Esophagus muscularis mucosa (tissue), 4 donors: Measurements from ENCODE around the gene PHACTR1. TPM values are rescaled to one million over a fixed set of nuclear protein-coding genes. Genes with fewer than 3 reads are reported as not detected.
A peak's percentile ranks its signal among the peaks of the same experiment; 100 is the strongest.

Source experiments
- DNase-seq: peaks from one replicate; pipeline ENCODE4 v3.0.0-alpha.2; 2017; ENCODE audit errors: extremely low spot score
- H3K27ac ChIP-seq, 4 donors: fragments of 200-600 bp; sonication (generic); replicated peaks in 1 of 4; 1 replicate in 3 of 4; 2 replicates in 1 of 4; pipeline ENCODE4 v1.5.1; 2016 to 2019; ENCODE audit warnings: mild to moderate bottlenecking in 1 of 4
- H3K27me3 ChIP-seq, 4 donors: fragments of 200-600 bp; sonication (generic); one replicate each; pipeline versions ENCODE4 v1.5.1 to v1.6.0; 2016 to 2019
- H3K36me3 ChIP-seq, 4 donors: fragments of 200-600 bp; sonication (generic); one replicate each; pipeline ENCODE4 v1.5.1; 2016 to 2019
- H3K4me1 ChIP-seq, 4 donors: fragments of 200-600 bp; sonication (generic); one replicate each; pipeline ENCODE4 v1.5.1; 2016 to 2019
- H3K4me3 ChIP-seq, 4 donors: fragments of 200-600 bp; sonication (generic); 1 replicate in 2 of 4; 2 replicates in 2 of 4; pipeline ENCODE4 v1.5.1; 2016 to 2019; ENCODE audit warnings: mild to moderate bottlenecking in 4 of 4, moderate library complexity in 1 of 4
- H3K9me3 ChIP-seq, 4 donors: fragments of 200-600 bp; sonication (generic); 1 replicate in 3 of 4; 2 replicates in 1 of 4; pipeline ENCODE4 v1.5.1; 2016 to 2019
- CTCF ChIP-seq, 3 experiments: fragments of 200-600 bp in 2 of 3; fragments of 450-650 bp in 1 of 3; sonication (generic) in 2 of 3; IDR thresholded peaks; one replicate each; pipeline ENCODE4 v1.5.1; 2017 to 2019; ENCODE audit warnings: antibody characterized with exemption in 3 of 3, mild to moderate bottlenecking in 2 of 3, moderate library complexity in 1 of 3
- EP300 ChIP-seq: sonication (generic); formaldehyde crosslinking; IDR thresholded peaks from one replicate; pipeline ENCODE4 v1.6.1; 2017; ENCODE audit warnings: antibody characterized with exemption
- POLR2A ChIP-seq: fragments of 450-650 bp; IDR thresholded peaks from one replicate; pipeline ENCODE4 v1.6.1; 2017; ENCODE audit warnings: antibody characterized with exemption, moderate library complexity, mild to moderate bottlenecking, low read depth
- POLR2AphosphoS5 ChIP-seq, 2 donors: sonication (generic); formaldehyde crosslinking; IDR thresholded peaks; one replicate each; pipeline ENCODE4 v1.6.1; 2017; ENCODE audit warnings: antibody characterized with exemption in 2 of 2
- WGBS: methylation state at CpG from one replicate; pipeline ENCODE4 v1.1.5; 2018; 5-methylcytosine and 5-hydroxymethylcytosine counted together
- intact Hi-C: fragments of 100-400 bp; cut with DNase I; formaldehyde crosslinking; loops from one replicate; pipeline ENCODE4 v1.15.1; 2023
- total RNA-seq, 4 donors: library from RNA; depleted of rRNA; stranded (reverse); fragments of >200 nt; gene quantifications; one replicate each; pipeline versions ENCODE4 v1.1.0 to v1.2.1, GENCODE V29; 2016

Gene PHACTR1
- total RNA-seq, 4 donors from 2014 or later, result 0.83 to 4.2 (median 3.1) TPM

GRCh38 chr6:12851123-12851695, 134.6 kb downstream of the PHACTR1 start:
- intact Hi-C loops, result no loop called here
- peak; percentile 10 for DNase-seq
- Histone ChIP-seq H3K27ac (no peak overlapping the region), H3K9me3 (no peaks in the 10 kb centered on the region), H3K27me3 (peaks cover 0 to 10% (median 0%) of the 10 kb centered on the region in 4 donors), H3K4me1 (no peaks in the 10 kb centered on the region), H3K4me3 (no peak overlapping the region), H3K36me3 (no peaks in the 10 kb centered on the region)
- WGBS, result 74% methylated on average over 6 of the region's 6 CpGs
- no peak for TF ChIP-seq EP300
- no peak for TF ChIP-seq POLR2A
- TF ChIP-seq CTCF (IDR thresholded peaks at IDR 0.05), result no peak
- no peak for TF ChIP-seq POLR2AphosphoS5 (IDR thresholded peaks at IDR 0.05)

- intact Hi-C loops, result no loop called here
- H3K27ac ChIP-seq, result no peak overlapping the region
- DNase-seq, result no peak
- H3K4me1 ChIP-seq, result no peaks in the 10 kb centered on the region
- peaks cover 0 to 7% (median 0%) of the 10 kb centered on the region in 4 donors for H3K27me3 ChIP-seq
- WGBS, result 55% methylated on average over 2 of the region's 2 CpGs
- H3K4me3 ChIP-seq, result no peak overlapping the region
- no peak for TF ChIP-seq POLR2AphosphoS5 (IDR thresholded peaks at IDR 0.05)
- TF ChIP-seq POLR2A, result no peak
- no peak for TF ChIP-seq CTCF (IDR thresholded peaks at IDR 0.05)
- no peak for TF ChIP-seq EP300
- H3K36me3 ChIP-seq, result no peaks in the 10 kb centered on the region
- no peaks in the 10 kb centered on the region for H3K9me3 ChIP-seq
These were observed 145.0 kb downstream of the PHACTR1 start for GRCh38 chr6:12861603-12862002.

GRCh38 chr6:12865117-12865516, 148.6 kb downstream of the PHACTR1 start:
- Histone ChIP-seq H3K36me3 (no peaks in the 10 kb centered on the region), H3K27me3 (peaks cover 0 to 14% (median 0%) of the 10 kb centered on the region in 4 donors), H3K4me3 (no peak overlapping the region), H3K27ac (no peak overlapping the region), H3K4me1 (no peaks in the 10 kb centered on the region), H3K9me3 (no peaks in the 10 kb centered on the region)
- intact Hi-C loops, result no loop called here
- DNase-seq, result no peak
- WGBS, result 55% methylated on average over 3 of the region's 3 CpGs
- TF ChIP-seq POLR2A (no peak), EP300 (no peak), POLR2AphosphoS5 (IDR thresholded peaks at IDR 0.05) (no peak)

GRCh38 chr6:12865671-12866181, 149.2 kb downstream of the PHACTR1 start:
- Histone ChIP-seq H3K27ac (no peak overlapping the region), H3K9me3 (no peaks in the 10 kb centered on the region), H3K36me3 (no peaks in the 10 kb centered on the region), H3K4me3 (no peak overlapping the region), H3K27me3 (peaks cover 0 to 14% (median 0%) of the 10 kb centered on the region in 4 donors), H3K4me1 (no peaks in the 10 kb centered on the region)
- intact Hi-C loops, result no loop called here
- 70% methylated on average over 4 of the region's 4 CpGs for WGBS
- TF ChIP-seq POLR2A (no peak), CTCF (IDR thresholded peaks at IDR 0.05) (no peak), POLR2AphosphoS5 (IDR thresholded peaks at IDR 0.05) (no peak), EP300 (no peak)
- no peak for DNase-seq

- intact Hi-C loops, result no loop called here
- peak; percentile 26 for DNase-seq
- Histone ChIP-seq H3K9me3 (no peaks in the 10 kb centered on the region), H3K27me3 (peaks cover 0 to 21% (median 0%) of the 10 kb centered on the region in 4 donors), H3K27ac (no peak overlapping the region), H3K4me1 (no peaks in the 10 kb centered on the region), H3K4me3 (no peak overlapping the region), H3K36me3 (no peaks in the 10 kb centered on the region)
- no peak for TF ChIP-seq POLR2AphosphoS5 (IDR thresholded peaks at IDR 0.05)
- no peak for TF ChIP-seq EP300
- TF ChIP-seq CTCF (IDR thresholded peaks at IDR 0.05), result no peak
- no peak for TF ChIP-seq POLR2A
- 77% methylated on average over 6 of the region's 6 CpGs for WGBS
These were observed 150.0 kb downstream of the PHACTR1 start for GRCh38 chr6:12866422-12867029.
